ENCODE data around the gene SGK1. TPM values are rescaled to one million over a fixed set of nuclear protein-coding genes. Genes with fewer than 3 reads are reported as not detected.

SGK1 gene
- total RNA-seq, 2 donors from 2014 or later: 30.7 to 44.6 TPM

- Mint-ChIP-seq H3K36me3 (ENCODE audit: insufficient read depth in 2 of 2) (peaks cover 4 to 6% of the 10 kb centered on the region in 2 donors), H3K4me3 (peak overlapping the region; percentile 91 to 92), H3K4me1 (ENCODE audit: low read depth) (peaks cover 38% of the 10 kb centered on the region), H3K9me3 (no peaks in the 10 kb centered on the region), H3K27ac (peak overlapping the region; percentile 77), H3K27me3 (ENCODE audit: low read depth) (peaks cover 6% of the 10 kb centered on the region)
- ATAC-seq (replicated peaks in 1 of 2) (peak; percentile 59 to 63), DNase-seq (peak; percentile 68 to 75)
These were observed 139.5 kb downstream of the SGK1 start for GRCh38 chr6:134178161-134179044.

GRCh38 chr6:134177753-134178160 lies 140.2 kb downstream of the SGK1 start:
- no peak for ATAC-seq (replicated peaks in 1 of 2)
- no peaks in the 10 kb centered on the region for H3K9me3 Mint-ChIP-seq
- H3K27ac Mint-ChIP-seq: peak overlapping the region; percentile 55
- peak overlapping the region; percentile 91 to 92 for H3K4me3 Mint-ChIP-seq
- DNase-seq: no peak
- peaks cover 44% of the 10 kb centered on the region for H3K4me1 Mint-ChIP-seq (ENCODE audit: low read depth)
- peaks cover 7 to 12% of the 10 kb centered on the region in 2 donors for H3K36me3 Mint-ChIP-seq (ENCODE audit: insufficient read depth in 2 of 2)
- peaks cover 6% of the 10 kb centered on the region for H3K27me3 Mint-ChIP-seq (ENCODE audit: low read depth)

- peaks cover 6% of the 10 kb centered on the region for H3K27me3 Mint-ChIP-seq (ENCODE audit: low read depth)
- peaks cover 48% of the 10 kb centered on the region for H3K4me1 Mint-ChIP-seq (ENCODE audit: low read depth)
- H3K4me3 Mint-ChIP-seq: peak overlapping the region; percentile 91 to 92
- DNase-seq (no peak), ATAC-seq (replicated peaks in 1 of 2) (no peak)
- peaks cover 7 to 16% of the 10 kb centered on the region in 2 donors for H3K36me3 Mint-ChIP-seq (ENCODE audit: insufficient read depth in 2 of 2)
- no peaks in the 10 kb centered on the region for H3K9me3 Mint-ChIP-seq
- peak overlapping the region; percentile 55 for H3K27ac Mint-ChIP-seq
These were observed 140.7 kb downstream of the SGK1 start for GRCh38 chr6:134177236-134177635.

GRCh38 chr6:134176264-134176975 lies 141.5 kb downstream of the SGK1 start:
- ATAC-seq (replicated peaks in 1 of 2) (no peak), DNase-seq (no peak)
- H3K4me1 Mint-ChIP-seq (ENCODE audit: low read depth): peaks cover 48% of the 10 kb centered on the region
- H3K27ac Mint-ChIP-seq: peak overlapping the region; percentile 73
- H3K36me3 Mint-ChIP-seq (ENCODE audit: insufficient read depth in 2 of 2): peaks cover 10 to 19% of the 10 kb centered on the region in 2 donors
- peak overlapping the region; percentile 93 to 99 for H3K4me3 Mint-ChIP-seq
- H3K9me3 Mint-ChIP-seq: no peaks in the 10 kb centered on the region
- peaks cover 6% of the 10 kb centered on the region for H3K27me3 Mint-ChIP-seq (ENCODE audit: low read depth)

- Mint-ChIP-seq H3K27ac (peak overlapping the region; percentile 73), H3K4me3 (peak overlapping the region; percentile 93 to 99), H3K27me3 (ENCODE audit: low read depth) (peaks cover 6% of the 10 kb centered on the region), H3K4me1 (ENCODE audit: low read depth) (peaks cover 52% of the 10 kb centered on the region), H3K9me3 (no peaks in the 10 kb centered on the region), H3K36me3 (ENCODE audit: insufficient read depth in 2 of 2) (peaks cover 12 to 23% of the 10 kb centered on the region in 2 donors)
- DNase-seq (peak; percentile 51 to 64), ATAC-seq (replicated peaks in 1 of 2) (peak; percentile 5 to 22)
These were observed 142.2 kb downstream of the SGK1 start for GRCh38 chr6:134175532-134176263.

- Mint-ChIP-seq H3K27ac (peak overlapping the region; percentile 98), H3K36me3 (ENCODE audit: insufficient read depth in 2 of 2) (peaks cover 12 to 26% of the 10 kb centered on the region in 2 donors), H3K9me3 (no peaks in the 10 kb centered on the region), H3K27me3 (ENCODE audit: low read depth) (peaks cover 6% of the 10 kb centered on the region), H3K4me1 (ENCODE audit: low read depth) (peaks cover 58% of the 10 kb centered on the region), H3K4me3 (peak overlapping the region; percentile 93 to 99)
- peak; percentile 78 to 83 for ATAC-seq (replicated peaks in 1 of 2)
- peak; percentile 92 to 96 for DNase-seq
These were observed 143.0 kb downstream of the SGK1 start for GRCh38 chr6:134174672-134175531.

GRCh38 chr6:134173936-134174671 lies 143.8 kb downstream of the SGK1 start:
- ATAC-seq (replicated peaks in 1 of 2): peak in 1 of 2 donors; percentile 44
- peak overlapping the region; percentile 98 for H3K27ac Mint-ChIP-seq
- H3K4me3 Mint-ChIP-seq: peak overlapping the region; percentile 93 to 99
- H3K27me3 Mint-ChIP-seq (ENCODE audit: low read depth): peaks cover 6% of the 10 kb centered on the region
- peak; percentile 84 to 87 for DNase-seq
- H3K9me3 Mint-ChIP-seq: no peaks in the 10 kb centered on the region
- peaks cover 12 to 30% of the 10 kb centered on the region in 2 donors for H3K36me3 Mint-ChIP-seq (ENCODE audit: insufficient read depth in 2 of 2)
- H3K4me1 Mint-ChIP-seq (ENCODE audit: low read depth): peaks cover 62% of the 10 kb centered on the region

- Mint-ChIP-seq H3K9me3 (no peaks in the 10 kb centered on the region), H3K36me3 (ENCODE audit: insufficient read depth in 2 of 2) (peaks cover 12 to 32% of the 10 kb centered on the region in 2 donors), H3K27me3 (ENCODE audit: low read depth) (peaks cover 6% of the 10 kb centered on the region), H3K4me3 (peak overlapping the region; percentile 93 to 99), H3K27ac (peak overlapping the region; percentile 98), H3K4me1 (ENCODE audit: low read depth) (peaks cover 54% of the 10 kb centered on the region)
- no peak for ATAC-seq (replicated peaks in 1 of 2)
- no peak for DNase-seq
These were observed 144.6 kb downstream of the SGK1 start for GRCh38 chr6:134173366-134173725.

- no peak for ATAC-seq (replicated peaks in 1 of 2)
- Mint-ChIP-seq H3K27me3 (ENCODE audit: low read depth) (peaks cover 6% of the 10 kb centered on the region), H3K27ac (peak overlapping the region; percentile 98), H3K9me3 (no peaks in the 10 kb centered on the region), H3K4me1 (ENCODE audit: low read depth) (peaks cover 49% of the 10 kb centered on the region), H3K36me3 (ENCODE audit: insufficient read depth in 2 of 2) (peaks cover 12 to 32% of the 10 kb centered on the region in 2 donors), H3K4me3 (peak overlapping the region; percentile 93 to 99)
- no peak for DNase-seq
These were observed 145.1 kb downstream of the SGK1 start for GRCh38 chr6:134172706-134173365.

- Mint-ChIP-seq H3K4me3 (peak overlapping the region; percentile 93 to 99), H3K27ac (peak overlapping the region; percentile 98), H3K27me3 (ENCODE audit: low read depth) (peaks cover under 1% of the 10 kb centered on the region), H3K36me3 (ENCODE audit: insufficient read depth in 2 of 2) (peaks cover 12 to 32% of the 10 kb centered on the region in 2 donors), H3K9me3 (no peaks in the 10 kb centered on the region), H3K4me1 (ENCODE audit: low read depth) (peaks cover 42% of the 10 kb centered on the region)
- ATAC-seq (replicated peaks in 1 of 2) (no peak), DNase-seq (no peak)
These were observed 145.7 kb downstream of the SGK1 start for GRCh38 chr6:134172020-134172705.

GRCh38 chr6:134171517-134171916 lies 146.4 kb downstream of the SGK1 start:
- H3K27me3 Mint-ChIP-seq (ENCODE audit: low read depth): no peaks in the 10 kb centered on the region
- ATAC-seq (replicated peaks in 1 of 2): no peak
- DNase-seq: no peak
- H3K9me3 Mint-ChIP-seq: no peaks in the 10 kb centered on the region
- peaks cover 12 to 32% of the 10 kb centered on the region in 2 donors for H3K36me3 Mint-ChIP-seq (ENCODE audit: insufficient read depth in 2 of 2)
- peak overlapping the region; percentile 98 for H3K27ac Mint-ChIP-seq
- peaks cover 42% of the 10 kb centered on the region for H3K4me1 Mint-ChIP-seq (ENCODE audit: low read depth)
- H3K4me3 Mint-ChIP-seq: peak overlapping the region in 1 of 2 donors; percentile 99

Measured in activated T-cell treated with anti-CD3 and anti-CD28 coated beads, Interleukin-2, amount 50 U/mL, for 72 hours (primary cell).